Midbrain (tissue), 1 donor: ENCODE data around the gene RBFOX2.
"Not testable (repeated sequence)": the region's sequence is repeated elsewhere in the genome, so short reads cannot be mapped to it uniquely, and the experiment has no call there.

Experiments used
- DNase-seq: peaks from one replicate; lab custom pipeline; 2025; lab: John Stamatoyannopoulos, UW

The RBFOX2 gene

GRCh38 chr22:35699852-35700251, 328.8 kb downstream of the RBFOX2 start:
- DNase-seq, result not testable (repeated sequence)

GRCh38 chr22:35697142-35697541, 331.5 kb downstream of the RBFOX2 start:
- DNase-seq, result no peak

- no peak for DNase-seq
Measured at GRCh38 chr22:35695202-35695601, 333.4 kb downstream of the RBFOX2 start.

GRCh38 chr22:35690001-35690400, 338.6 kb downstream of the RBFOX2 start:
- no peak for DNase-seq

GRCh38 chr22:35688913-35689675, 339.5 kb downstream of the RBFOX2 start:
- no peak for DNase-seq
